Hepatocyte (in vitro differentiated cells): ENCODE data around the gene KCNMA1. TPM values are rescaled to one million over a fixed set of nuclear protein-coding genes. Genes with fewer than 3 reads are reported as not detected.

Experiments used
- DNase-seq: peaks from one replicate; pipeline ENCODE4 v3.0.0-alpha.2; 2016; ENCODE audit warnings: low spot score
- H2AFZ ChIP-seq: fragments of 200-600 bp; sonication (generic); 2 replicates; pipeline ENCODE4 v1.6.0; 2016; ENCODE audit warnings: antibody characterized with exemption, mild to moderate bottlenecking
- H3K27ac ChIP-seq: fragments of 200-600 bp; sonication (generic); 2 replicates; pipeline ENCODE4 v1.5.1; 2016; ENCODE audit warnings: mild to moderate bottlenecking
- H3K27me3 ChIP-seq: fragments of 200-600 bp; sonication (generic); 2 replicates; pipeline ENCODE4 v1.6.1; 2016
- H3K36me3 ChIP-seq: fragments of 200-600 bp; sonication (generic); replicated peaks from 2 replicates; pipeline ENCODE4 v1.5.1; 2016; ENCODE audit warnings: low read depth; ENCODE audit not compliant: insufficient read depth
- H3K4me1 ChIP-seq: fragments of 200-600 bp; sonication (generic); 2 replicates; pipeline ENCODE4 v1.5.1; 2016; ENCODE audit warnings: mild to moderate bottlenecking, moderate library complexity; ENCODE audit not compliant: insufficient read depth
- H3K4me2 ChIP-seq: fragments of 200-600 bp; sonication (generic); 2 replicates; pipeline ENCODE4 v1.6.0; 2016
- H3K4me3 ChIP-seq: fragments of 200-600 bp; sonication (generic); 2 replicates; pipeline ENCODE4 v1.5.1; 2016; ENCODE audit warnings: mild to moderate bottlenecking
- H3K79me2 ChIP-seq: fragments of 200-600 bp; sonication (generic); 2 replicates; pipeline ENCODE4 v1.6.0; 2017; ENCODE audit warnings: mild to moderate bottlenecking
- H3K9me2 ChIP-seq: fragments of 200-600 bp; sonication (generic); replicated peaks from 2 replicates; pipeline ENCODE4 v1.6.0; 2017; ENCODE audit warnings: mild to moderate bottlenecking; ENCODE audit not compliant: insufficient read depth
- H3K9me3 ChIP-seq: fragments of 200-600 bp; sonication (generic); 2 replicates; pipeline ENCODE4 v1.5.1; 2016; ENCODE audit warnings: low read depth, mild to moderate bottlenecking
- H4K20me1 ChIP-seq: fragments of 200-600 bp; sonication (generic); 2 replicates; pipeline ENCODE4 v1.6.0; 2016; ENCODE audit warnings: mild to moderate bottlenecking; ENCODE audit not compliant: insufficient read depth, poor library complexity, severe bottlenecking
- CTCF ChIP-seq: fragments of 200-600 bp; sonication (generic); IDR thresholded peaks from 2 replicates; pipeline ENCODE4 v1.5.1; 2016; ENCODE audit warnings: antibody characterized with exemption, mild to moderate bottlenecking; ENCODE audit not compliant: poor library complexity
- EZH2 ChIP-seq: fragments of 200-600 bp; sonication (generic); IDR thresholded peaks from 2 replicates; pipeline ENCODE4 v1.6.1; 2016; ENCODE audit warnings: antibody characterized with exemption, mild to moderate bottlenecking, borderline replicate concordance
- EZH2phosphoT487 ChIP-seq: fragments of 200-600 bp; sonication (generic); IDR thresholded peaks from one replicate; pipeline ENCODE4 v1.6.1; 2018; ENCODE audit warnings: antibody characterized with exemption, mild to moderate bottlenecking, low read depth, moderate library complexity; ENCODE audit not compliant: unreplicated experiment, severe bottlenecking
- WGBS: methylation state at CpG from one replicate; pipeline ENCODE4 v1.1.6; 2016; ENCODE audit warnings: low lambda C conversion rate; ENCODE audit errors: missing lambda C conversion rate; 5-methylcytosine and 5-hydroxymethylcytosine counted together
- polyA plus RNA-seq: library from polyadenylated mRNA; unstranded; fragments of >200 nt; fragmentation: Nextera tagmentation; extraction: Ambion mirVana; gene quantifications from 2 replicates; pipeline ENCODE4 v1.2.1, GENCODE V29; 2016
- total RNA-seq: library from RNA; depleted of rRNA; stranded (reverse); fragments of >200 nt; gene quantifications from 2 replicates; pipeline ENCODE4 v1.2.3, GENCODE V29; 2014

The KCNMA1 gene
- total and polyA plus RNA-seq, 2 experiments from 2014 or later: 42.6 to 73.3 TPM

DNA sequence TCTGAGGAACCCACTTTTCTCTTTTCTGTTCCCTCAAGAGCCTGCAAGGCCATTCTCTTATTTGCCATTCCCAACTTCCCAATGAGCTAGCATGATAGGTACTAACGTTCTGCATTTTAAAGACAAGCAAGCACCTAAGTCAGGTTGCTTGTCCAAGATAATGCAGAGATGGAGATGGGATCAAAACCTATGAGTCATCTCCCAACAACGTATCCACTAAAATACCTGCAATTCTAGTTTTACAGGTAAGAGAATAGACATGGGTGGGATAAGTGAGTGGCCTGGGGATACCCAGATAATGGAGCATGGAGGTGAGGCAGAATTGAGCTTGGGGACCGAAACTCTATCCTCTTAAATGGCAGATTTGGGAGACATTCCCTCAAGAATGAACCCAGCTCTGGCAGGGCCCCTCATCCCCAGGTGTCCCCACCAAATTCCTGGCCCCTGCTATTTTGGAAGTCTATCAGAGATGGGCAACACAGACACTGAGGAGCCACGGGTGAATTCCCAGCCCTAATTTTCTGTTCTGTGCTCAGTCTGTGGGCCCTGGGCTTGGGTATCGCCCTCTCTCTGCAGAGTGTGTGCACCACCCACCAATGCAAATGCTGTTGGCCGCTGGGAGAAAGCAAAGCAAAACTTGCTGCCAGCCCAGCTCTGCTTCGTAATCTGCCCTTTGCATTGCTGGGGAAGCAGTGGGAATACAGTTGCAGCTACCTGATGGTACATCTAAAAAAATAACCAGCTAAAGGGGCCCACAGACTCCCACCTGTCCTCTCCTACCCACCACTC is 98.3 kb downstream of the KCNMA1 start:
- Histone ChIP-seq H3K9me3 (no peaks in the 10 kb centered on the region), H3K36me3 (no peaks in the 10 kb centered on the region), H3K79me2 (no peaks in the 10 kb centered on the region), H2AFZ (no peak overlapping the region), H3K4me2 (no peak overlapping the region), H3K27ac (no peak overlapping the region), H3K27me3 (no peaks in the 10 kb centered on the region), H3K9me2 (no peaks in the 10 kb centered on the region), H4K20me1 (no peaks in the 10 kb centered on the region), H3K4me1 (no peaks in the 10 kb centered on the region), H3K4me3 (no peak overlapping the region)
- TF ChIP-seq EZH2 (no peak), EZH2phosphoT487 (no peak), CTCF (no peak)
- DNase-seq: no peak
- 71% methylated on average over 7 of the region's 7 CpGs for WGBS

GRCh38 chr10:77537720-77538373 is 99.8 kb downstream of the KCNMA1 start:
- no peak for TF ChIP-seq CTCF
- no peak for TF ChIP-seq EZH2phosphoT487
- Histone ChIP-seq H3K4me3 (no peak overlapping the region), H3K27me3 (no peaks in the 10 kb centered on the region), H3K4me2 (no peak overlapping the region), H3K4me1 (peaks cover 2% of the 10 kb centered on the region), H3K36me3 (no peaks in the 10 kb centered on the region), H3K27ac (no peak overlapping the region), H3K9me3 (no peaks in the 10 kb centered on the region), H2AFZ (no peak overlapping the region), H4K20me1 (no peaks in the 10 kb centered on the region), H3K9me2 (no peaks in the 10 kb centered on the region), H3K79me2 (no peaks in the 10 kb centered on the region)
- no peak for DNase-seq
- WGBS: 94% methylated on average over 13 of the region's 13 CpGs

- Histone ChIP-seq H3K27ac (no peak overlapping the region), H3K9me3 (no peaks in the 10 kb centered on the region), H3K9me2 (no peaks in the 10 kb centered on the region), H3K79me2 (no peaks in the 10 kb centered on the region), H2AFZ (no peak overlapping the region), H4K20me1 (no peaks in the 10 kb centered on the region), H3K4me2 (no peak overlapping the region), H3K4me1 (peaks cover 9% of the 10 kb centered on the region), H3K36me3 (no peaks in the 10 kb centered on the region), H3K27me3 (no peaks in the 10 kb centered on the region), H3K4me3 (no peak overlapping the region)
- no peak for DNase-seq
- TF ChIP-seq CTCF (no peak), EZH2phosphoT487 (no peak), EZH2 (no peak)
- 83% methylated on average over 2 of the region's 2 CpGs for WGBS
Measured at GRCh38 chr10:77537071-77537470, 100.5 kb downstream of the KCNMA1 start.
